K562 (cell line): ENCODE data around the gene ZFX. TPM values are rescaled to one million over a fixed set of nuclear protein-coding genes. Genes with fewer than 3 reads are reported as not detected.

Experiments used
- ATAC-seq: fragments of 200-7000 bp; cut with Tn5 transposase; 3 replicates; pipeline ENCODE4 v1.9.1; 2020; ENCODE audit warnings: moderate library complexity
- Bru-seq: library from RNA; stranded (reverse); fragments of 400-500 nt; gene quantifications from one replicate; lab custom pipeline; 2021; lab: Mats Ljungman, UMichigan
- BruChase-seq, 2 experiments: library from RNA; stranded (reverse); fragments of 400-500 nt; gene quantifications; one replicate each; lab custom pipeline; 2021; lab: Mats Ljungman, UMichigan
- BruUV-seq: library from RNA; stranded (reverse); fragments of 400-500 nt; replicated peaks from 2 replicates; lab custom pipeline; 2021; lab: Mats Ljungman, UMichigan
- CTCF ChIA-PET: fragments of 300-600 bp; formaldehyde crosslinking; extraction: SDS; loops from one replicate; lab custom pipeline; 2021; ENCODE audit warnings: low intra/inter-chr PET ratio; lab: Yijun Ruan, JAX
- POLR2A ChIA-PET: fragments of 300-600, 350-650 bp; sonication (Branson Sonifier 250); formaldehyde crosslinking; extraction: SDS; loops from one replicate; lab custom pipeline; 2021; ENCODE audit warnings: antibody characterized with exemption, inconsistent platforms; lab: Yijun Ruan, JAX
- DNase-seq, 4 experiments: peaks; one replicate each; pipeline versions ENCODE4 v3.0.0 to v3.0.0-alpha.2; 2011 to 2018; ENCODE audit warnings: low spot score in 3 of 4, mixed read lengths in 3 of 4; ENCODE audit errors: extremely low read depth in 1 of 4
- FAIRE-seq: peaks from 2 replicates; lab custom pipeline; 2011; peaks lifted over from hg19 to GRCh38; lab: Jason Lieb, UNC
- H2AFZ ChIP-seq: 2 replicates; pipeline ENCODE4 v1.6.0; 2011; ENCODE audit warnings: low read depth, low read length, control low read depth, inconsistent platforms
- H3K27ac ChIP-seq: fragments of 200-600 bp; 3 replicates; pipeline ENCODE4 v1.8.0; 2011; ENCODE audit warnings: low read depth, mild to moderate bottlenecking, control low read depth, inconsistent platforms, low read length, moderate library complexity, mixed read lengths; ENCODE audit errors: extremely low read depth
- H3K27me3 ChIP-seq, 2 experiments: fragments of 300-600 bp in 1 of 2; 2 replicates in 1 of 2; 3 replicates in 1 of 2; pipeline versions ENCODE4 v1.6.0 to v1.8.0; 2011; ENCODE audit warnings: inconsistent platforms in 2 of 2, low read length in 2 of 2, mild to moderate bottlenecking in 1 of 2, mixed read lengths in 1 of 2, moderate library complexity in 1 of 2; ENCODE audit not compliant: control insufficient read depth in 2 of 2, insufficient read depth in 2 of 2
- H3K36me3 ChIP-seq: fragments of 300-600 bp; 3 replicates; pipeline ENCODE4 v1.8.0; 2011; ENCODE audit warnings: mild to moderate bottlenecking, low read length, inconsistent platforms; ENCODE audit not compliant: control insufficient read depth, insufficient read depth
- H3K4me1 ChIP-seq, 2 experiments: fragments of 200-600 bp in 1 of 2; replicated peaks in 1 of 2; 2 replicates in 1 of 2; 3 replicates in 1 of 2; pipeline versions ENCODE4 v1.5.1 to v1.8.0; 2011; ENCODE audit warnings: inconsistent platforms in 2 of 2, low read length in 2 of 2, mild to moderate bottlenecking in 1 of 2, mixed read lengths in 1 of 2, moderate library complexity in 1 of 2; ENCODE audit not compliant: control insufficient read depth in 2 of 2, insufficient read depth in 2 of 2
- H3K4me2 ChIP-seq: 2 replicates; pipeline ENCODE4 v1.6.1; 2011; ENCODE audit warnings: low read length, control low read depth, inconsistent platforms, mixed read lengths; ENCODE audit not compliant: insufficient read depth
- H3K4me3 ChIP-seq: fragments of 200-600 bp; sonication (generic), shearing (Covaris generic); 2 replicates; pipeline ENCODE4 v1.5.1; 2016; ENCODE audit warnings: control low read depth, inconsistent platforms
- H3K79me2 ChIP-seq: fragments of 200-600 bp; 3 replicates; pipeline ENCODE4 v1.8.0; 2011; ENCODE audit warnings: low read length, inconsistent platforms; ENCODE audit not compliant: control insufficient read depth, insufficient read depth
- H3K9ac ChIP-seq, 2 experiments: 2 replicates each; pipeline versions ENCODE4 v1.6.0 to v1.6.1; 2011; ENCODE audit warnings: low read depth in 2 of 2, low read length in 2 of 2, control low read depth in 1 of 2, inconsistent platforms in 1 of 2, mild to moderate bottlenecking in 1 of 2, mixed read lengths in 1 of 2; ENCODE audit not compliant: insufficient read depth in 1 of 2
- H3K9me1 ChIP-seq: one replicate; pipeline ENCODE4 v1.6.0; 2011; ENCODE audit warnings: inconsistent platforms, mild to moderate bottlenecking, low read length, moderate library complexity; ENCODE audit not compliant: control insufficient read depth, insufficient read depth
- H3K9me3 ChIP-seq: replicated peaks from 2 replicates; pipeline ENCODE4 v1.5.1; 2011; ENCODE audit warnings: low read depth, low read length, inconsistent platforms; ENCODE audit not compliant: control insufficient read depth, insufficient read depth
- H4K20me1 ChIP-seq: replicated peaks from 2 replicates; pipeline ENCODE4 v1.6.1; 2011; ENCODE audit warnings: low read length, inconsistent platforms, mixed read lengths; ENCODE audit not compliant: control insufficient read depth, insufficient read depth
- CCNT2 ChIP-seq: IDR thresholded peaks from 2 replicates; pipeline ENCODE4 v1.6.1; 2011; ENCODE audit warnings: borderline replicate concordance, low read depth, mild to moderate bottlenecking, moderate library complexity, mixed read lengths, low read length; ENCODE audit not compliant: insufficient read length; ENCODE audit errors: extremely low read depth
- COPS2 ChIP-seq: fragments of 450-650 bp; conservative IDR thresholded peaks from 2 replicates; pipeline ENCODE4 v1.6.1; 2016; ENCODE audit warnings: mild to moderate bottlenecking, moderate library complexity
- EHMT2 ChIP-seq: fragments of 450-650 bp; IDR thresholded peaks from 2 replicates; pipeline ENCODE4 v1.6.1; 2018; ENCODE audit warnings: antibody characterized with exemption
- GATAD2A ChIP-seq: fragments of 450-650 bp; IDR thresholded peaks from 2 replicates; pipeline ENCODE4 v1.6.1; 2017
- GATAD2B ChIP-seq: fragments of 450-650 bp; IDR thresholded peaks from 2 replicates; pipeline ENCODE4 v1.6.1; 2017; ENCODE audit warnings: mild to moderate bottlenecking, borderline replicate concordance
- MIER1 ChIP-seq: fragments of 450-650 bp; IDR thresholded peaks from 2 replicates; pipeline ENCODE4 v1.6.1; 2016; ENCODE audit warnings: antibody characterized with exemption, mild to moderate bottlenecking, low read depth
- MNT ChIP-seq, 2 experiments: fragments of 450-650 bp; conservative IDR thresholded peaks; 2 replicates each; pipeline ENCODE4 v1.6.1; 2017; ENCODE audit warnings: mild to moderate bottlenecking in 2 of 2, moderate library complexity in 2 of 2
- POLR2A ChIP-seq: fragments of 450-650 bp; conservative IDR thresholded peaks from 2 replicates; pipeline ENCODE4 v1.6.1; 2016
- PTBP1 ChIP-seq: fragments of 200-400 bp; formaldehyde crosslinking; IDR thresholded peaks from 2 replicates; pipeline ENCODE4 v1.6.1; 2017; ENCODE audit warnings: low read depth, low read length
- RB1 ChIP-seq: fragments of 450-650 bp; IDR thresholded peaks from 2 replicates; pipeline ENCODE4 v1.6.1; 2017; ENCODE audit warnings: low read depth, mild to moderate bottlenecking
- SMARCE1 ChIP-seq: fragments of 450-650 bp; IDR thresholded peaks from 2 replicates; pipeline ENCODE4 v1.7.1; 2016; ENCODE audit warnings: mild to moderate bottlenecking
- SPI1 ChIP-seq: IDR thresholded peaks from 2 replicates; pipeline ENCODE4 v1.6.1; 2011; ENCODE audit warnings: low read depth, low read length, control low read depth, borderline replicate concordance
- TFAM ChIP-seq: fragments of 250-450 bp; sonication (Bioruptor Pico); conservative IDR thresholded peaks from 2 replicates; pipeline ENCODE4 v1.5.0; 2021; ENCODE audit warnings: mild to moderate bottlenecking, moderate library complexity
- ZBTB8A ChIP-seq: fragments of 450-650 bp; IDR thresholded peaks from 2 replicates; pipeline ENCODE4 v1.6.1; 2018; ENCODE audit warnings: mild to moderate bottlenecking, moderate library complexity; ENCODE audit not compliant: partially characterized antibody
- ZKSCAN8 ChIP-seq: fragments of 200-800 bp; sonication (Bioruptor generic); IDR thresholded peaks from 2 replicates; pipeline ENCODE4 v1.6.1; 2016; ENCODE audit warnings: missing genetic modification characterization, missing compliant biosample characterization
- ZNF436 ChIP-seq: fragments of 250-450, 450-650 bp; sonication (Bioruptor Pico); formaldehyde crosslinking; IDR thresholded peaks from 2 replicates; pipeline ENCODE4 v1.7.0; 2020; ENCODE audit warnings: mild to moderate bottlenecking
- WGBS: fragments of 100-300 bp; shearing (Covaris generic); methylation state at CpG from one replicate; pipeline ENCODE4 v1.1.6; 2016; ENCODE audit warnings: low coverage, mixed read lengths; ENCODE audit not compliant: insufficient coverage; ENCODE audit errors: missing lambda C conversion rate; 5-methylcytosine and 5-hydroxymethylcytosine counted together
- in situ Hi-C: fragments of 300-500 bp; cut with MboI; formaldehyde crosslinking; loops from 4 replicates; pipeline ENCODE4 v1.15.0; 2018; ENCODE audit warnings: inconsistent platforms, mixed read lengths
- intact Hi-C: fragments of 100-400 bp; cut with micrococcal nuclease; formaldehyde crosslinking; loops from 2 replicates; pipeline ENCODE4 v1.14.2; 2022
- long read RNA-seq, 3 experiments: library from polyadenylated mRNA in 2 of 3; library from RNA in 1 of 3; unstranded in 2 of 3; stranded (forward) in 1 of 3; transcript quantifications; one replicate each; pipeline ENCODE4 v2.0.0, GENCODE V29; 2019 to 2022
- polyA minus RNA-seq, 3 experiments: library from RNA; depleted of rRNA, polyadenylated mRNA; stranded (reverse); fragments of >200 nt; gene quantifications; 2 replicates each; pipeline ENCODE4 v1.2.3, GENCODE V29; 2011
- polyA plus RNA-seq, 8 experiments: library from polyadenylated mRNA; depleted of rRNA in 4 of 8; stranded (reverse) in 5 of 8; unstranded in 3 of 8; fragments of >200 nt; fragmentation: Nextera tagmentation in 2 of 8; fragmentation: Illumina TruSeq in 1 of 8; extraction: Ambion mirVana in 2 of 8; extraction: Trizol in 1 of 8; gene quantifications; 2 replicates each; pipeline versions ENCODE4 v1.2.1 to v1.2.3, GENCODE V29; 2011 to 2014; ENCODE audit warnings: inconsistent platforms in 1 of 8, missing spikeins in 1 of 8
- total RNA-seq, 7 experiments: library from RNA; depleted of rRNA in 6 of 7; stranded (reverse); fragments of >200 nt in 6 of 7; fragmentation: Illumina TruSeq in 2 of 7; extraction: Trizol in 2 of 7; gene quantifications; 2 replicates each; pipeline versions ENCODE4 v1.2.1 to v1.2.3, GENCODE V29; 2011 to 2021; ENCODE audit warnings: low replicate concordance in 1 of 7

The ZFX gene
- 40.4 and 55.0 TPM in 2 replicates for total RNA-seq (2011; cell fraction: chromatin; rRNA removed; ENCODE audit: low replicate concordance)
- total RNA-seq (2011; cell fraction: nucleolus; rRNA removed): 17.5 and 22.0 TPM in 2 replicates
- total RNA-seq (2011; cell fraction: nucleoplasm; rRNA removed): 25.4 and 31.0 TPM in 2 replicates
- total RNA-seq (2014; rRNA removed) (11.4 and 12.0 TPM in 2 replicates), total RNA-seq (2014; rRNA removed; fragmentation: Illumina TruSeq; extraction: Trizol) (20.2 and 24.8 TPM in 2 replicates), total RNA-seq (2015; rRNA removed; fragmentation: Illumina TruSeq; extraction: Trizol) (20.3 and 23.1 TPM in 2 replicates), total RNA-seq (2021) (24.0 and 25.2 TPM in 2 replicates), polyA plus RNA-seq (2011; rRNA removed) (13.6 and 13.7 TPM in 2 replicates), polyA plus RNA-seq (2014; fragmentation: Illumina TruSeq; extraction: Trizol) (7.7 and 8.4 TPM in 2 replicates), polyA plus RNA-seq (2014; fragmentation: Nextera tagmentation; extraction: Ambion mirVana) (1 to 10 TPM; 5.3 to 9.9 TPM), polyA plus RNA-seq (2014; rRNA removed) (6.1 and 7.7 TPM in 2 replicates), polyA minus RNA-seq (2011; rRNA and poly(A)+ RNA removed) (88.2 and 103 TPM in 2 replicates), Bru-seq, nascent RNA (percentile 78 among the genes with signal in this experiment), BruChase-seq, experiment 1, labeled RNA remaining after a 2-hour chase (percentile 85 among the genes with signal in this experiment), BruChase-seq, experiment 2, labeled RNA remaining after a 6-hour chase (percentile 83 among the genes with signal in this experiment)
- 2.8 and 6.1 TPM in 2 replicates for polyA plus RNA-seq (2011; cell fraction: cytosol; rRNA removed)
- 11.4 and 13.8 TPM in 2 replicates for polyA plus RNA-seq (2011; cell fraction: nucleus; rRNA removed)
- 6.3 and 8.7 TPM in 2 replicates for polyA plus RNA-seq (2012)
- 21.0 and 24.4 TPM in 2 replicates for polyA minus RNA-seq (2011; cell fraction: cytosol; rRNA and poly(A)+ RNA removed)
- 15.1 and 21.5 TPM in 2 replicates for polyA minus RNA-seq (2011; cell fraction: nucleus; rRNA and poly(A)+ RNA removed)
- long read RNA-seq, experiment 1, partial matches to known transcripts: 3 of 26 reads
- long read RNA-seq, experiment 1, other reads (novel, unspliced or antisense): 22 of 26 reads
- long read RNA-seq, experiment 2, partial matches to known transcripts: 1 of 5 reads
- long read RNA-seq, experiment 2, other reads (novel, unspliced or antisense): 4 of 5 reads
- long read RNA-seq, experiment 3, partial matches to known transcripts: 4 of 16 reads
- long read RNA-seq, experiment 3, other reads (novel, unspliced or antisense): 12 of 16 reads

GRCh38 chrX:24149351-24150050 lies at the start of gene ZFX:
TSS of gene ZFX (plus strand) at chrX:24149729. CDS start at chrX:24172743, 23,014 bp downstream.
- no peaks in the 10 kb centered on the region for H3K27me3 ChIP-seq
- intact Hi-C loops: loop anchor here (2.0 kb wide), 2 partner anchors 69 to 93 kb away; no protein-coding TSS in a partner anchor
- no peaks in the 10 kb centered on the region for H3K9me3 ChIP-seq
- ATAC-seq (peak; percentile 66), DNase-seq (peak; percentile 46 to 73 (median 68)), FAIRE-seq (no peak)
- BruUV-seq: no TSS peak
- peak within 1 kb of the TSS; percentile 83 for H2AFZ ChIP-seq
- H3K79me2 ChIP-seq: peaks cover 50% of the 10 kb centered on the region
- H3K9me1 ChIP-seq: peaks cover 3% of the 10 kb centered on the region
- H3K4me3 ChIP-seq: peak within 1 kb of the TSS; percentile 89
- peaks cover 14% of the 10 kb centered on the region; the same call in 1 of the 2 replicates for H4K20me1 ChIP-seq
- peak within 1 kb of the TSS; percentile 96 for H3K27ac ChIP-seq
- in situ Hi-C loops: no loop called here
- peaks cover 12 to 30% of the 10 kb centered on the region in 2 experiments; a peak in 4 of 5 replicates for H3K4me1 ChIP-seq
- H3K9ac ChIP-seq: peak within 1 kb of the TSS; percentile 93 to 96
- ChIA-PET CTCF (interaction anchor here (0.7 to 2.2 kb wide), 3 partner anchors 68 to 95 kb away, joined by 3 to 9 read pairs (median 5); no protein-coding TSS in a partner anchor), POLR2A (interaction anchor here (0.6 to 1.1 kb wide), 3 partner anchors 13 to 118 kb away, joined by 3 to 4 read pairs (median 3); no protein-coding TSS in a partner anchor)
- peaks cover 28% of the 10 kb centered on the region; the same call in 1 of the 3 replicates for H3K36me3 ChIP-seq
- H3K4me2 ChIP-seq: peak within 1 kb of the TSS; percentile 97
- no CpG with 5 or more reads among the region's 104 CpGs for whole genome bisulfite sequencing
- no peak for TF ChIP-seq ZBTB8A
- TF ChIP-seq SPI1: 0 out of 2 replicates have a peak, but pooled peaks have one; percentile 9
- TF ChIP-seq TFAM: no peak
- TF ChIP-seq RB1: peak; percentile 32; the same call in 1 of the 2 replicates
- TF ChIP-seq EHMT2: no peak
- TF ChIP-seq POLR2A: peak; percentile 63
- no peak for TF ChIP-seq PTBP1
- no peak for TF ChIP-seq COPS2
- TF ChIP-seq SMARCE1: no peak
- 0 out of 4 replicates have a peak, but pooled peaks of 1 of the 2 experiments have one; percentile 16 for TF ChIP-seq MNT (conservative IDR thresholded peaks at IDR 0.05)
- TF ChIP-seq MIER1: no peak
- TF ChIP-seq CCNT2: no peak
- no peak for TF ChIP-seq GATAD2A
- peak; percentile 15; the same call in 1 of the 2 replicates for TF ChIP-seq GATAD2B
- TF ChIP-seq ZKSCAN8 (CRISPR knock-in tag): no peak
- no peak for TF ChIP-seq ZNF436 (CRISPR knock-in tag)
